Erythroblast (primary cell): ENCODE data around the gene DPP4.

Experiments
- GATA1 ChIP-seq: IDR thresholded peaks from 2 replicates; pipeline ENCODE4 v1.6.1; 2011; ENCODE audit warnings: low read depth, mild to moderate bottlenecking, control low read depth, low read length, moderate library complexity
- POLR2A ChIP-seq: IDR thresholded peaks from 2 replicates; pipeline ENCODE4 v1.6.1; 2011; ENCODE audit warnings: mild to moderate bottlenecking, low read length

DNA sequence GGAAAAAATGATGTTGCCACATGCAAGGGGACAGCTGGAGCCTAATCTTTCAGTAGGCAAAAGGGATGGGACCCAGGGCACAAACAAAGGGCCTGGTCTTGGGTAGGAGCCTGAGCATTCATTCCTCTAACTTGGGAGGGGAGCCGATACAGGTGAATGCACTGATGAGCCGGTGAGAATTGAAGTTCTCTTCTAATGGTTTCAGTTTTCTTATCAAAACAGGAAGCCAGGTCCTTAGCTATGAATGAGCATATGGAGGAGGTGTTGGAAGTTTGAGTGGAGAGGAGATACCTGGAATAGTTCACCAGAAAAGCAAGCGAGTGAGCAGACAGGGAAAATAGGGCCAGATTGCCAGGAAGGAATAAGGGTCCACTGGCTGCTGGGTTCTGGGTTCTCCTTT is 10.1 kb downstream of the DPP4 start:
- TF ChIP-seq POLR2A (no peak), GATA1 (no peak)
